ENCODE data around the gene PTPRE. TPM values are rescaled to one million over a fixed set of nuclear protein-coding genes. Genes with fewer than 3 reads are reported as not detected.

The PTPRE gene
- total RNA-seq, 4 donors from 2014 or later: 10.2 to 46.8 (median 28.8) TPM

DNA sequence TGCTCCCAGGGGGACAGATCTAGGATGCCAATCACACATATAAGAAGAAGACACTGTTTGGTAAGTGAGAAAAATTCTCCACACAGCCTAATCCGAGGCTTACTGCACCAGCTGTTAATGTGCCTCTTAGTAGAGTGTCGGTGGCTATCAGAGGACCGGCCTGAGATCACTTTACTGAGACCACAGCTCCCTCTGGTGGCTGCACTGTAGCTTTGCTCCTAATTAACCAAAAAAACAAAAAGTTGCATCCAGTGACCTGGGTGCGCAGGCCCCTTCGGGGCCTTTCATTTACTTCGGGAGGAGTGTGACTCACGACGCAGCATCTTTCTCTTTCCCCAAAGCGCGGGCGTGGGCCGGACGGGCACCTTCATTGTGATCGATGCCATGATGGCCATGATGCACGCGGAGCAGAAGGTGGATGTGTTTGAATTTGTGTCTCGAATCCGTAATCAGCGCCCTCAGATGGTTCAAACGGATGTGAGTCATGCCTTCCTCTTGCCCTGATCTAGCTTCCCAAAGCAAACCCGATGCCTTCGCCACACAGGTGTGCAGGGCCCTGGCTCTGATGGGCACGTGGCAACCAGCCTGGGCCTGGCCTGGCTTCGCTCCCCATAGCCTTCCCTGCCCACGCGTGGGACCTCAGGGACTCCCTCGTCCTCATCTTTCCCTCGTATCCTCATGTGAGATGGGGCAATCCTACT, 162.6 kb downstream of the PTPRE start:
- no peak for TF ChIP-seq EP300 (IDR thresholded peaks at IDR 0.05)
- no peak for TF ChIP-seq POLR2A (IDR thresholded peaks at IDR 0.05)
- no peak for TF ChIP-seq POLR2AphosphoS5 (IDR thresholded peaks at IDR 0.05)
- TF ChIP-seq, protein P1, sequence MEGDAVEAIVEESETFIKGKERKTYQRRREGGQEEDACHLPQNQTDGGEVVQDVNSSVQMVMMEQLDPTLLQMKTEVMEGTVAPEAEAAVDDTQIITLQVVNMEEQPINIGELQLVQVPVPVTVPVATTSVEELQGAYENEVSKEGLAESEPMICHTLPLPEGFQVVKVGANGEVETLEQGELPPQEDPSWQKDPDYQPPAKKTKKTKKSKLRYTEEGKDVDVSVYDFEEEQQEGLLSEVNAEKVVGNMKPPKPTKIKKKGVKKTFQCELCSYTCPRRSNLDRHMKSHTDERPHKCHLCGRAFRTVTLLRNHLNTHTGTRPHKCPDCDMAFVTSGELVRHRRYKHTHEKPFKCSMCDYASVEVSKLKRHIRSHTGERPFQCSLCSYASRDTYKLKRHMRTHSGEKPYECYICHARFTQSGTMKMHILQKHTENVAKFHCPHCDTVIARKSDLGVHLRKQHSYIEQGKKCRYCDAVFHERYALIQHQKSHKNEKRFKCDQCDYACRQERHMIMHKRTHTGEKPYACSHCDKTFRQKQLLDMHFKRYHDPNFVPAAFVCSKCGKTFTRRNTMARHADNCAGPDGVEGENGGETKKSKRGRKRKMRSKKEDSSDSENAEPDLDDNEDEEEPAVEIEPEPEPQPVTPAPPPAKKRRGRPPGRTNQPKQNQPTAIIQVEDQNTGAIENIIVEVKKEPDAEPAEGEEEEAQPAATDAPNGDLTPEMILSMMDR (IDR thresholded peaks at IDR 0.05): peak; percentile 74 to 92
- peak; percentile 76 to 85 for DNase-seq (ENCODE audit: low spot score in 2 of 2)
- no peak overlapping the region for H3K4me3 ChIP-seq
- peaks cover 79% of the 10 kb centered on the region for H3K36me3 ChIP-seq
- no peaks in the 10 kb centered on the region for H3K27me3 ChIP-seq
- peaks cover 21% of the 10 kb centered on the region for H3K4me1 ChIP-seq
- H3K27ac ChIP-seq: no peak overlapping the region
- H3K9me3 ChIP-seq: no peaks in the 10 kb centered on the region
- WGBS: 48% methylated on average over 26 of the region's 28 CpGs

DNA sequence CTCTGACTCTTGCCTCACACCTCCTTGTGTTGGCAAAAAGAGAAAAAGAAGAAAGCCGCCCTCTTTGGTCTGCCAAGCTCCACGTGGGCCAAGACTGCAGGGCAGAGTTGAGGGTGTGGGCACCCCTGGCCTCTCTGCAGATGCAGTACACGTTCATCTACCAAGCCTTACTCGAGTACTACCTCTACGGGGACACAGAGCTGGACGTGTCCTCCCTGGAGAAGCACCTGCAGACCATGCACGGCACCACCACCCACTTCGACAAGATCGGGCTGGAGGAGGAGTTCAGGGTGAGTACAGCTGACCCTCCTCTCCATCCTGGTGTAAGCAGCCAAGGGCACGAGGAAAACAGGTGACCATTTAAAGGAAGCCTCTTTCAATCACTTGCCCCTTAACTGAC, 163.3 kb downstream of the PTPRE start:
- H3K27me3 ChIP-seq: no peaks in the 10 kb centered on the region

DNA sequence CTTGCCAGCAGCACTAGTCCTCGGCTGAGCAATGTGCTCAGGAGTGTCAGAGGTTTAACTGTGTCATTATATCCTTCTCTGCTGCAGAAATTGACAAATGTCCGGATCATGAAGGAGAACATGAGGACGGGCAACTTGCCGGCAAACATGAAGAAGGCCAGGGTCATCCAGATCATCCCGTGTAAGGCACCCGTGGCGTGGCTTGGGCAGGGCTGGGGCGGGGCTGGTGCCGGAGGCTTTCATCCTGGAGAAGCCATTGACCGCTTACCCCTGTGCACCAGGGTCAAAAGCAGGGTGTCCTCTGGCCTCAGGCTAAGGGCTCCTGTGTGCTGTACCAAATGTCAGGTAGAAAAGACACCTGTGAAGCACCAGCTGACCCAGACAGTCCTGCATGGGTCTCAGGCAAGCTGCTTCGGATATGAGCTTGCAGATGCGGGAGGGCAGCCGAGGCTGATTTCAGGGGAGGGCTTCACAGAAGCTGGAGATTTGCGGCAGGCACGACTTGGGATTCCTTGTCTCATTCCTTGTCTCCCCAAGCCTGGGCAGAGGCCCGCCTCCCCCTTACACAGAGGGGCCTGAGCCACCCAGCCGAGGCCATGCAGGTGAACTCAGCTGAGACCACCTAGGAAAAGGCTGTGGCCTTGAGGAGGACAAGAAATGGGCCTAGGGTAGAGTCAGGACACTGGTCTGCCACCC, 164.0 kb downstream of the PTPRE start:
- Histone ChIP-seq H3K4me1 (peaks cover 10% of the 10 kb centered on the region), H3K27ac (no peak overlapping the region), H3K27me3 (no peaks in the 10 kb centered on the region), H3K4me3 (no peak overlapping the region), H3K9me3 (no peaks in the 10 kb centered on the region), H3K36me3 (peaks cover 89% of the 10 kb centered on the region)
- DNase-seq (ENCODE audit: low spot score in 2 of 2): peak in 1 of 2 donors; percentile 70
- TF ChIP-seq POLR2A (IDR thresholded peaks at IDR 0.05) (no peak), EP300 (IDR thresholded peaks at IDR 0.05) (no peak), POLR2AphosphoS5 (IDR thresholded peaks at IDR 0.05) (no peak)
- TF ChIP-seq, protein P1 (IDR thresholded peaks at IDR 0.05): no peak
- 95% methylated on average over 11 of the region's 17 CpGs for WGBS

More for the DNA sequence above, 163.3 kb downstream of the PTPRE start:
- H3K27ac ChIP-seq: no peak overlapping the region
- TF ChIP-seq EP300 (IDR thresholded peaks at IDR 0.05): no peak
- no peak for TF ChIP-seq POLR2AphosphoS5 (IDR thresholded peaks at IDR 0.05)
- no peak for TF ChIP-seq POLR2A (IDR thresholded peaks at IDR 0.05)
- TF ChIP-seq, protein P1 (IDR thresholded peaks at IDR 0.05): no peak
- H3K36me3 ChIP-seq: peaks cover 85% of the 10 kb centered on the region
- H3K4me1 ChIP-seq: peaks cover 15% of the 10 kb centered on the region
- 94% methylated on average over 9 of the region's 10 CpGs for WGBS
- peak in 1 of 2 donors; percentile 53 for DNase-seq (ENCODE audit: low spot score in 2 of 2)
- H3K4me3 ChIP-seq: no peak overlapping the region
- no peaks in the 10 kb centered on the region for H3K9me3 ChIP-seq

DNA sequence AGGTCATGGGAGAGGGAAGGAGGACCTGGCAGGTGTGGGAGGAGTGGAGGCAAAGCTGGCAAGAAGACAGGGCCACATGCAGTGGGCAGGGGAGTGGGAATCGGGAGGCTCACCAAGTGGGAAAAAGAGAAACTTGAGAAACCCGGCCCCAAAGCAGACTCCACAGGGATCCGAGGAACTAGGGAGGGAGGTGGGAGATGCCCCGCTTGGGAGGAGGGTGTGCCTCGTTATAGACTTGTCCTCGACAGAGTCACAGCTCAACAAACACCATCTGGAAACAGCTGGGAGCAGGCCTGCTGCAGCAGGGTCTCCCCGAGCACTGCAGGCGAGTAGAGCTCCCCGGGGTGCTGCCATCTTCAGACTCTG, 164.5 kb downstream of the PTPRE start:
- WGBS: 81% methylated on average over 8 of the region's 9 CpGs
- Histone ChIP-seq H3K27ac (no peak overlapping the region), H3K4me3 (no peak overlapping the region), H3K27me3 (no peaks in the 10 kb centered on the region), H3K36me3 (peaks cover 84% of the 10 kb centered on the region), H3K4me1 (peaks cover 10% of the 10 kb centered on the region), H3K9me3 (no peaks in the 10 kb centered on the region)
- no peak for TF ChIP-seq POLR2A (IDR thresholded peaks at IDR 0.05)
- no peak for TF ChIP-seq POLR2AphosphoS5 (IDR thresholded peaks at IDR 0.05)
- TF ChIP-seq, protein P1 (IDR thresholded peaks at IDR 0.05): no peak
- no peak for TF ChIP-seq EP300 (IDR thresholded peaks at IDR 0.05)
- DNase-seq (ENCODE audit: low spot score in 2 of 2): peak in 1 of 2 donors; percentile 53

DNA sequence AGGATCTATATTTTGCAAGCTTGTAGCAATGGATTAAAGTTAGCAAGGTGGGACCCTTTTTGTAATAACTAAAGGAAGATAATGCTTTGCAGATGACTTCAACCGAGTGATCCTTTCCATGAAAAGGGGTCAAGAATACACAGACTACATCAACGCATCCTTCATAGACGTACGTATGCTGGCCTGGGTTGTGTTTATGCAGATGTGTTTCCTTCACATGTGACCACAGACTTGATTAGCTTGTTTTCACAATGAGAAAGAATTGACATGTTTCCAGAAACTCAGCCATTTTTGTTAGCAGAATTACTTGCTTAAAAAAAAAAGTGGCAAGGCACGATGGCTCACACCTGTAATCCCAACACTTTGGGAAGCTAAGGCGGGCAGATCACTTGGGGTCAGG, 165.1 kb downstream of the PTPRE start:
- H3K36me3 ChIP-seq: peaks cover 85% of the 10 kb centered on the region
- H3K4me1 ChIP-seq: peaks cover 10% of the 10 kb centered on the region
- no peak overlapping the region for H3K4me3 ChIP-seq
- no peaks in the 10 kb centered on the region for H3K9me3 ChIP-seq
- H3K27me3 ChIP-seq: no peaks in the 10 kb centered on the region
- no peak overlapping the region for H3K27ac ChIP-seq
- no peak for TF ChIP-seq POLR2A (IDR thresholded peaks at IDR 0.05)
- no peak for TF ChIP-seq EP300 (IDR thresholded peaks at IDR 0.05)
- TF ChIP-seq, protein P1 (IDR thresholded peaks at IDR 0.05): no peak
- TF ChIP-seq POLR2AphosphoS5 (IDR thresholded peaks at IDR 0.05): no peak
- WGBS: 78% methylated on average over 6 of the region's 6 CpGs
- no peak for DNase-seq (ENCODE audit: low spot score in 2 of 2)
